T-helper 2 cell treated with Interferon-gamma antibody and Interleukin-4, amounts not matched to agents 100 ng/mL and 5 ng/mL, for 36 hours (primary cell): ENCODE data around the gene FSTL4. TPM values are rescaled to one million over a fixed set of nuclear protein-coding genes. Genes with fewer than 3 reads are reported as not detected.

Experiments used
- intact Hi-C: fragments of 100-400 bp; cut with micrococcal nuclease; formaldehyde crosslinking; loops from one replicate; pipeline ENCODE4 v1.15.1; 2023
- total RNA-seq: library from RNA; stranded (reverse); gene quantifications from 2 replicates; pipeline ENCODE4 v1.2.3, GENCODE V29; 2022

The FSTL4 gene
- total RNA-seq, 1 donor from 2014 or later: not detected

DNA sequence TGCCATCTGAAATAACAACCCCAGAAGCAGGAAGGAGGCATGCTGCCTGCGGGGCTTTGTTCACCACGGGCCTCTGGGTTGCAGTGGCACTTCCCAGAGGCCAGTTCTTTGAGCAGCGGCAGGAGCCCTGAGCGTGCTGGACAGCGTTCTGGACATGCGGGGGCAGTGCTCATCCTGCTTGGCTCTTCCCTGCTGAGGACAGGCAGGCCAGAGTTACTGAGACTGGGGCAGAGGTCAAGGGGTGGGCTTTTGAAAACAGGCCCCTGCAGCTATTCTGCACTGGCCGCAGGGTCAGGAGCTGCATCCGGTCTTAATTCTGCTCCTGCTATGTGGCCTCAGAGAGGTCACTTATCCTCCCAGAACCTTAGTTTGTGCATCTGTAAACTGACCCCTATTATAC is 258.6 kb downstream of the FSTL4 start:
- intact Hi-C loops: loop anchor here (5.0 kb wide), 1 partner anchor 241 kb away; no protein-coding TSS in a partner anchor

DNA sequence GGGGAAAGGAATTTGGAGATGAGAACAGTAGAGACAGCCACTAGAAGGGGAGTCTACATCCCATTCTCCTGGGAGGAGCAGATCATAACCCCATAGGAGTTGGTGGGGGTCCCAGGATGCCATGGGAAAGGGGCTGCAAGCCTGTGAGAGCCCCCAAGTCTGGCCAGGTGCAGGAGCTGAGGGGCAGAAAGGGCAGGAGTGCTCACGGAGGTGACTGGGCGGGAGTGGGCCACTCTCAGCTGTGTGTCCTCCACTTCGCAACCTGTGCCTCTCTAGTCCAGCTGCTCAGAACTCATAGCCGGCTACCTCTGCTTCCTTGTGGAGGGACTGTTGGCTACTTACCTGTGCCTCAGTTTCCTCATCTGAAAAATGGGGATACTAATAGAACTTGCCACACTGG is 263.9 kb downstream of the FSTL4 start:
- intact Hi-C loops: no loop called here

DNA sequence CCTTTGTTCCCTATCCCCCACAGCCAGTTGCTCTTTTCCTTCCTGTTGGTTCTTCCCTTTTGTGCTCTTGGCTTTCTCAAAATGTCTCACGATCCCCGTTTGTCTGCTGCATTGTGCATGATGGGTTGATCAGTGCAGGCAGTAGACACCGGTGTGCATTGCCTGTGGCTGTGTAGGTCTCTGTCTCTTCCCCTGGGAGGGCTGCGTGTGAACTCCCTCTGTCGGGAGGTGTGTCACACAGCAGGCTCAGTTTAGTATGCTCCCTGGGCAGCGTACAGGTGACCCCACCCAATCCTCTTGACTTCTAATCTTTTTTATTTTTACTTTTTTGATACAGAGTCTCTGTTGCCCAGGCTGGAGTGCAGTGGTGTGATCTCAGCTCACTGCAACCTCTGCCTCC is 265.3 kb downstream of the FSTL4 start:
- intact Hi-C loops: no loop called here

DNA sequence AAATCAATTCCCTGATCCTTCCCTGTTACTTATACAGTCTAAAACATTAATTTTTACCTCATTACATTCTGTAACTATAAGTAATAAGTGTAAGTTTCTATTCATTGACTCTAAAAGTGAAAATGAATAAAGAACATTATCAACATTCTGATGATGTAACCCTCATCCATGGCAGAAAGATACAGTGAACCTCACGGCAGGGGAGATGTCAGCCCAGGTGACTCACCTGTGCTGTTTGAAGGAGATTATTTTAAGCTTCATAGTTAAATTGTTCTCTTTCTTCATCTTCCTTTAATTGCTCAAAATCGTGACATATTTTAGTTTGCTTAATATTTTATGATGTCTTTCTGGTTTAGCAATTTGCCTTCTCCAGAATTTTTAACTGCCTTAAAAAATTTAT is 268.1 kb downstream of the FSTL4 start:
- intact Hi-C loops: no loop called here

DNA sequence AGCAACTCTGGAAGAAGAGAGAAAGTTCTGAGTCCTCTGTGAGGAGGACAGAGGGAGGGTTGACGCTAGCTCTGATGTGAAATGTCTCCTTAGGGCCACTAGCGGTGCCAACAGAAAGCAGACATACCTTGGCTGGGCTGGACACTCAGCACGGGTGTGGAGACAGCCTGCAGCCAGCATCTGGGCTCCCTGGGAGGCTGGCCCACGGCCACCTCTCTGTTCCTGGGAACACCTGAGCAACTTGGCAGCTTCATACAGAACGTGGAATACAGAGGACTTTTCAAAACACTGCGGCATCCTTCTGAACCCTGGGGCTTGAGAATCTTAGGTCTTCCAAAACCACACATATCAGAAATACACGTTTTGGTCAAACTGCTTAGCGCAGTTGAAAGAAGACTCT is 269.1 kb downstream of the FSTL4 start:
- intact Hi-C loops: no loop called here

DNA sequence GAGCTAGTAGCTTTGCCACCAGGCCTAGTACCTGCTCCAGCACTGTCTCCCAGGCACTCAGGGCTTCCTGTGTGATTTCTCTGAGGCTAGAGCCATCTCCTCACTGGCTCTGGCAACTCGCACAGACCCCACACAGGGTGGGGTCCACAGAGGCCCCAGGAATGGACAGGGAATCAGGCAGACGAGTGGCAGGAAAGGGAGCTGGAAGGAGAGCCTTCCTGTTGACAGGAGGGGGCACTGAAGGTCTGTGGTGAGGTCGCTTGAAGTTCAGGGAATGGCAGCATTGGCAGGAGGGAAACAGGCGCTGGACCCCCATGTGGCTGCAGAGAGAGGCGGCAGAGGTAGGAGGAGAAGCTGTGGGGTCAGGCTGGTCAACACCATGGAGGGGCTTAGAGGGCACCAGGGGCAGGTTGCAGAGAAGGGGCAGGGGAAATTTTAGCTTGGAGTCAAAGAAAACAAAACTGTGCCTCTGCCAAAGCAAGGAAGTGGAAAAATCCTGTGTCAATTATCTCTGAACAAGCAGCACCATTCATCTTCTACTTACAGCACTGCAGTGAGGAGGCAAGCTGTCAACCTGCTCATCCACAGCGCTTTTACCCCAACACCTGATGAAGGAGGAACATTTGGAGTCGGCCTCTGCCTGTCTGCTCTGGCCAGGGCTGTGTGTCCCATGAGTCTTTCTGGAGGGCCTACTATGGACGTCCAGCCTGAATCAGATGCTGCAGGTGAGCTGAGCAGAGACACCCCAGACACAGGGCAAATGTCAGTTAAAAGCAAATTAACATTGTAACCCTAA is 270.2 kb downstream of the FSTL4 start:
- intact Hi-C loops: no loop called here

DNA sequence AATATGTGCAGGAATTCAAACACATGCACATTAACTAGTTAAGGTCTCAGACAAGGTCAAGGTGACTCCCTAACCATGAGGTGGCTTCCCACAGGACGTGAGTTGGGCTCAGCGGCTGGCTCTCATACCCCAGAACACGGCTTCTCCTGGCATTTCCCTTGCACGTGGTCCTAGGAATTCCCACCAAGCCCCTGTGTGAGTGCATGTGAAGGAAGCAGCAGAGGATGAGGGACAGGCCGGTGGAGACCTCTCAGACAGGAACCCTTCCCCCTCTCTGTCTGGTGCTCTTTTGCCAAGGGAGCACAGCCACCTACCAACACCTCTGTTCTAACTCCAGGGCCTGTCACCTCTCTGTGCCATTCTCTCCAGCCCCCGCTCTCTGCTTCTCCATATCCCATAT is 271.0 kb downstream of the FSTL4 start:
- intact Hi-C loops: no loop called here

DNA sequence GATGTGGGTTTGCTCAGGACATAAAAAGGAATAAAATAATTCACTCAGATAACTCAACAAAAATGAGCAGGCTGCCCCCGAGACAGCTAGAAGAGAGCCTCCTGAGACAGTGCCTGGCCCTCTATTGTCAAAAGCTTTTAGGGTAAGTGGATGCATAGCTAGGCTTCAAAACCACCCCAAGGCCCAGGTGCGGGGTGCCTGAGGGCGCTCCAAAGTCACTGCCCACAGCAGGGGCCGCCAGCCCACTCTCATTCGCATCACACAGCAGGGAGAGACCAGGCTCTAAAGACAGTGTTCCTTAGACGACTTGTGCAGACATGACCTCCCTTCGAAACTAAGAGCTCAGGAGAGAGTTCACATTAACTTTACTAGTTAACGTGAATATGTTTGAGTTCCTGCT is 271.5 kb downstream of the FSTL4 start:
- intact Hi-C loops: no loop called here

DNA sequence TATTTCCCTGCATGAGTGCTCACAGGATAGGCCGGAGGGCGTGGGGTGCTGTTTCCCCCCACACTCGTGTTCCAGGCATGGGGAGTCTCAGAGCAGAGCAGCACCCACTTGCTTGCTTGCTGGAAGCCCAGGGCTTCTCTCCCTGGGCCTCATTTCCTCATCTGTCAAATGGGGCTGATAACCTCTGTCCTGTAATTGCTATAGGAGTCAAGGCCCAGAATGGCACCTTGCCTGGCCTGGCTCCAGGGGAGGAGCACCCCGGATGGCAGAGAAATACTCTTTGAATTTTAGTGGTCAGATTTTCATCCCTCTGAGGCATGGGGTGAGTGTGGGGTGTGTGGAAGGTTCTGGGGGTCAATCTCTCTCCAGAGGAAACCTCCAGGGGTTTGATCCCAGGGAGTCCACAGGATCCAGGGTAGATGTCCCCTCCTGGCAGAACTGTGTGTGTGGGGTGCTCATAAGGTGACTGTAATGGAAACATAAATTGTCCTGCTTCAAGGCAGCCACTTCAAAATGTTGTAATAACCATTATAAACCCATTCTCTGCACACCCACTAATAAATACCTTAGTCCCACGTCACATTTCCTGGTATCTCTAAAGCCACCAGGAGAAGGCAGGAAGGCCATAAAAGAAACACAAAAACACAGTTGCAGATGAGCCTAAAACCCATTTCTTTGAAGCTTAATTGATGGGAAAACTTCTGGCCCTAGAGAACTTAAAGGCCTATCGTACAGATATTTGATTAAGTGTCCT is 272.2 kb downstream of the FSTL4 start:
- intact Hi-C loops: no loop called here

DNA sequence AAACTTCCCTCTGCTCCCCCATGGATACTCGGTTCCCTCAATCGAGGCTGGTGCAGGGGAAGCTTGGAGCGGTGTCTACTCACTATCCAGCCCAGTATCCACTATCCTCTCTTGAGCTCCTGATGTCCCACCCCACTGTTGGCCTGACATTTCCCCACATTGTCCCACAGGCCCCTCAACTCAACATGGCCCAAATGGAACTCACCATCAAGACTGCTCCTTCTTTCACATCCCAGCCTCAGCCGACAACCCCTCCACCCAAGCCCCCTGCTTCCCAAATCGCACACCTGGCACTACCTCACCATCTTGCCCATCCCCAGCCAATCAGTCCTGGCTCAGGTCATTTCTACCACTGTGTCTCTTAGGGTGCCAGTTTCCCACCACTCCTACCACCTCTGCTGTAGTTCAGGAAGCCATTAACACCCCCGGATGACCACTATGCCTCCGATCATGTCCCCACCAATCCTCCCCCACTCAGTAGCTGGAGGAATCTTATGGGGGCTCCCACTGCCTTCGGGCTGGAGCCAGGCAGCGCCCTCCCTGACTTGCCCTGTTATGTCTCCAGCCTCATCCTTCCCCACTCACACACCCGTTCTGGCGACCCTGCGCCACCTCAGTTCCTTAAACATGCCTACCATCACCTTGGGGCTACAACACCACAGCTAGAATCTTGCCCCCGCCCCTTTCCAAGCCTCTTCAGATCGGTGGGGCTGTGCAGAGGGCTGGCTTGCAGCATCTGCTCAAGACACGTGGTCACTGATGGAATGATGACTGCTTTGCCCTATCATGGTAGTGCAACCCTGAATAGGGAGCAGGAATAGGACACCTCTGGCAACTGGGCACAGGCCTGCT is 273.6 kb downstream of the FSTL4 start:
- intact Hi-C loops: no loop called here

DNA sequence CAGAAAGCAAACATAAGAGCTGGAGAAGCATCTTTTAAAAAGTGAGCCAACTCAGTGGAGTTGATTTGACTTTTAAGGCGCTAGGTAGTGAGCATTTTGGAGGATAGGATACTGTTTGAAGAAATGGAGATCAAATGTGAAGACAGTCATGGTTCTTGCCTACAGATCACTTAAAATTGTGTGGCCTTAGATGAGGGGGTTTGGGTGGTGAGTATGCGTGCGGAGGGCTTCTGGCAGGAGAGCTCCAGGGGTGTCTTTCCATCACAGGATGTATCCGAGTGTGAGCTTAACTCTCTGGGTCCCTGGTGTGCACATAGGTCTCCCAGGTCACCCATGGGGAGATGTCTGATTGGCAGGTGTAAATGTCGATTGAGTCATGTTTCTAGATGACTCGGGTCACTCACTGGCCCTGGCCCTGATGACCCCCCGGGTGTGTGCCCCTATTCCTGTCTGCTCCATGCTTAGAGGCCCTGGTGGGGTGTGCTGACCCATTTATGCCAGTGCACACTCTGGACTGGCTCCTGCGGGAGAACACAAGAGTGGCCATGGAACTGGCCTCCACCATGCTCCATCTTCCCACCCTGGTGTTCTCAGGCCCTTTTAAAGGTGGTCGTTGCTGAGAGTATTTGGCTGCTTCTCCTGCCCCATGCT is 274.4 kb downstream of the FSTL4 start:
- intact Hi-C loops: no loop called here

DNA sequence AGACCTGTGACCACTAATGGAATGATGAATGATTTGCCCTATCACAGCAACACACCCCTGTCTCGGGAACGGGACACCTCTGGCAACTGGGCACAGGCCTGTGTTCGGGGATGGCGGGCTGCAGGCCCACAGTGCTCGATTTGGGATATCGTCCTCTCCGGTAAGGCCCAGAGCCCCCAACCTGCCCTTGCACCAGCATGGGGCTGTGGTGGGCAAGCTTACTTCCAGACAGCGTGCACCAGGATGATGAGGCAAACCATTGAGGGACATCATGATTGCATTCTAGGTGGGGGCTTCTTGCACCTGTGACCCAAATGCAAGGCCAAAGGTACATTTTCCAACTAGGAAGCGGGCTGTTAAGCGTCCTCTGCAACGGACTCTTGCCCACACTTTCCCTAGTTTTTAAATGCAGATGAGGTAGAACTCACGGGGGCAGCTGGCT is 275.4 kb downstream of the FSTL4 start:
- intact Hi-C loops: no loop called here

DNA sequence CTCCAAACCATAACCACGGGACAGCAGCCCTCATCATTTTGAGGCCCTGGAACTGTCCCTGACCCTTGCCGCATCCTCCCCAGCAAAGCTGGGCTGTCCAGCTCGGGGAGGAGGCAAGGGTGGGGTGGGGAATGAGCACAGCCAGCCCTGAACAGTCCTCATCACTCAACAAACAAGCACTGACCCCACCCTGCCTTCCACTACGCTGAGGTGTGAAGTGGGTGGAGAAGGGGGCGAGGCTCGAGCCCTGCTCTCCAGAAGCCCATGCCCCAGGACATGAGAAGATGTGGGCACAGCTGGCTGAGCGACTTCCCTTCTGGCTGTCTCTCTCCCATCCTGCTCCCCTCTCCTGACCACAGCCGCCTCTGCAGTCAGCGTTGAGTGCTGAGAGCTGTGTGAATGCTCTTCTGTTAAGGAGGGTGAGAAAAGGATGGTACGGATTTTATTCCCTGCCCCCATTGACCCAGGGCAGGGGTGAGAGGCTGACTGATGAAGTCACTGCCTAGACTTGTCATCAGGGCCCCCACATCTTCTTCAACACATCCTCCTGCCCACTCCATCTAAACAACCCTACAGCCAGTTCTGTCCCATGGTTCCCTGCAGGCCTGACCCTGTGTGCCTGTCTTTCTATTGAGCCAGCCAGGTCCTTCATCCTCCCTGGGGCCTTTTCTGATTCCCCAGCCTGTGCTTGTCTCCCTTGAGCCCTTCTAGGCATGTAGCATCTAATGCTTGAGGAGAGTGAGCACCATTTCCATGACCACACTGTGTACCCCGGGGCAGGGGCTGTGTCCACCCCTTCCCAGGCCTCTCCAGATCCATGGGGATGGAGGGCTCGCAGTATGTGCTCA is 276.0 kb downstream of the FSTL4 start:
- intact Hi-C loops: no loop called here

DNA sequence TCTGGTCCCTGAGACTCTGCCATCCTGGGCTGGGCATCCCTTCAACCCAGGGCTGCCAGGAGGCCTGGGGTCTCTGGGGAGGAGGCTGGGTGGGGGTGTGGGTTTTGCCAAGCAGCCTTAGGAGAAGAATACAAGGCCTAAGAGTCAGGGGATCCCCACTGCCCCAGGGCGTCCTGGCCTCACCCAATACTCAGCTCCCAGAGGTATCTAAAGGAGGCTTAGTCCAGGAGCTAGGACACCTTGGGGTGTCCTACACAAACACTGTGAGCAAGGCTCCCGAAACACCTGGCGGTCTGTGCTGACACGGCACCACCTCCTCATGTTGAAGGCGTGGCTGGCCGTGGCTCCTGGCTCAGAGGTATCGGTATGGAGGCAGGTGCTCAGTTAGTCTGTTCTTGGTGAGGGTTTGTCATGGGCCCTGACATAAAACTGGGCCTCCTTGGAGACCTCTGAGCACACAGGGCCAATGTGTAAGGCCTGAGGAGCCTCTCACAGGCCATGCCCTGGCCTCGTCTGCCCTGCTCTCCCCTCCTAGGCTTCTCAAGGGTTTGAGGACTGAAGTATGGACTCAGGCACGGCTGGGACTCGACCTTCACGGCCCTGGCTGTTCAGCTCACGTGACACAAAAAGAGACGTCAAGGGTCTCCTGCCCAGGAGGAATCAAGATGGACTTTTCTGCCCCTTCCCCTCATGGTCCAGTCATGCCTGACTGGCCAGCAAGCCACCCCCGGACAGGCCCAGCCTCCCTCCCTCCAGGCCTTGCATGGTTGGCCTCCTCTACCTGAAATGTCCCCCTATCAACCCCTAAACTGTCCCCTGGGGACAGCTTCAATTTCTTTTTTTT is 277.3 kb downstream of the FSTL4 start:
- intact Hi-C loops: no loop called here

DNA sequence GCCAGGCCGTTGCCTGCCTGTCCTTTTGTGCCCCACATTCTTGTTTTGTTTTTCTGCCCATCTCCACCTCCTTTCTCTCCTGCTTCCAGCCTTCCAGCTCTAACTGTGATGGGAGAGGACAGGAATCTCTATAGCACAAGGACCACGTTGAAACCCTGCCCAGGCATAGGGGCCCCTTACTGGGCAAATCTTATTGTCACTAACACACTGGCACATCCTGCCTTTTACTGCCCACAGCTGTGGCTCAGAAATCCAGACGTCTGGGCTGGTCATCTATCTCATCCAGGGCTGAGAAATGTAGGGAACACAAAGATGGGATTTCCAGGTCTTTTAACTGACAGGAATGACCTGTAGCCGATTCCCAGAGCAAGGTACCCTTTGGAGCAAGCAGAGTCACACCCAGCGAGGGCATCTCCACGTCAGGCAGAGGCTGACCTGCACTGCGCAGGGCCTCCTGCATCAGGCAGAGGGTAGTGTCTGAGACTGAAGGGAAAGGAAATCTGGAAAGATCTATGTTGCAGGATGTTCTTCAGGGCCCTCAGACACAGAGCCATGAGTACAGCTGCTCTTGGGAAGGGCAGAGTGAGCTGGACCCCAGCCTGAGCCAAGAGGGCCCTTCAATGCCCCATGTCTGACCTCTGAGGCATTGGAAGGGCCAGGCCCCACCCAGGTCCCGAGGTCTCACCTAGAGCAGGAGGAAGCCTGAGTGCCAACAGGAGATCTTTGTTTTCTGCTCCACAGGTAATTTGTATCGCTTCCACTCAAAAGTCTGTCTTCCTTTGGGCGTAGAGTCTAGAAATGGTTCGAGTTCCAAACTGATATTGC is 278.8 kb downstream of the FSTL4 start:
- intact Hi-C loops: no loop called here

DNA sequence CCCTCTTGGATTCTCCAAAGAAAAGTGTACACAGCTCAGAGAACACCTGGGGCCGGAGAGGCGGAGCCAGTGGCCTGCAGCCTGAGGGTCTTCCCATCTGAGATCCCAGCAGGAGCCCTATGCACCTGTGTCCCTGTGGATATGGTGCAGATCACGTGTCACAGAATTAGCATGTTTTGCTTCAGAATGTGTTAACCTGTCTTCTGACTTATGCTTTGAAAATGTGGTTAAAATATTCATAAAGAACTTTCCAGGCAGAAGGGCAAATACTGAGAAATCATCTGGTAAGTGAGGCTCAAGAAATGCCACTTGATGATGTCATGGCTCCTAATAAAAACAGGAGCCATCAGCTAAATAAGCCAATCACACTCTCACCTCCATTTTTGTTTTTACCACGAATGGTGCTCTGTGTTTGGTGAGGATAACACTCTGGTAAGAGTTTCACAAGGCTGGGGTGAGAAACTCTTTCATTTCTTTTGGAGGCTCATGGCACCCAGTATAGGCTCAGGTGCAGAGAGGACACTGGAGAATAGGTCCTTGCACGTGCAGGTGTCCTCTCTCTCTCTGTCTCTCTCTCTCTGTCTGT is 279.8 kb downstream of the FSTL4 start:
- intact Hi-C loops: no loop called here

DNA sequence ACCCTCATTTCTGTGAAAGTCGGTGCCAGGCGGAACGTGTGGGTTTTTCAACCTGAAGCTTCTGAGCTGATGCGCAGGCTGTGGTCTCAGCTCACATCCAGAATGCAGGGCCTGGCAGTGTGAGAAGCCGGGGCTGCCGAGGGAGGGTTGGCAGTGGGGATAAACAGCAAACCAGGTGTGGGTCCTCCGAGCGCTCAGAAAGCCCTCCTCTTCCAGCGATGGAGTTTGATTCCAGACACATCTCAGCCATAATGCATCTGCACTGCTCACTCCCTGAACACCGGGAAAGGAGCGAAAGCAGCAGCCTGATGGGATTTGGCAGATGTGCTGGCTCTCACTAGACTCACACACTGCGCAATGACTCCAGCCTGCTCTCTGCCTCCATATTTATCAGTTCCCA is 280.4 kb downstream of the FSTL4 start:
- intact Hi-C loops: no loop called here

DNA sequence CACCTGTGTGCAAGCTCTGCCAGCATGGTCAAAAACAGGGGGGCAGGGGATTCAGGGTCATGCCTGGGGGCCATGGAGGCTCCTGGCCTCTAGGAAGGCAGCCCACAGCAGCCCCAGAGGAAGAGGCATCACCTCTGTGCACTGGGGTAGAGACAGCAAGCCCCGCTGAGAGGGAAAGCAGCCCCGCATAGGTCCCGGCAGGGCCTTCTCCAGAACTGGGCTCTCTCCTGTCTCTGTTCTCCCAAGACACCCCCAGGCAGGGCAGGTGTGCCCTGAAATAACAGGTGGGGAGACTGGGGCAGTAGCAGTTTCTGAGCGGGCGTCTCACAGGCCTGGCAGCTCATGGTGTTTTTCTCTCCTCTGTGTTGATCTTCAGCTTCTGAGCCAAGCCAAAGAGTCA is 281.4 kb downstream of the FSTL4 start:
- intact Hi-C loops: no loop called here
